ENCODE data around the gene GJC2. TPM values are rescaled to one million over a fixed set of nuclear protein-coding genes. Genes with fewer than 3 reads are reported as not detected.

The GJC2 gene
- total and polyA plus RNA-seq, 11 donors: 0.40 to 3.8 (median 0.78) TPM

GRCh38 chr1:228159008-228159665 lies 9.4 kb downstream of the GJC2 start:
- ATAC-seq (no peak), DNase-seq (peak in 3 of 5 donors; percentile 17 to 30 (median 22))
- H3K9me3 ChIP-seq: no peaks in the 10 kb centered on the region
- no peak for TF ChIP-seq POLR2A (IDR thresholded peaks at IDR 0.05)
- TF ChIP-seq CTCF (IDR thresholded peaks at IDR 0.05): no peak
- H3K4me1 ChIP-seq: peaks cover 0 to 41% (median 26%) of the 10 kb centered on the region in 12 donors
- H3K4me3 ChIP-seq: no peak overlapping the region
- H3K36me3 ChIP-seq: no peaks in the 10 kb centered on the region
- intact Hi-C loops (cut with DNase I): no loop called here
- peaks cover 0 to 24% (median 0%) of the 10 kb centered on the region in 9 donors for H3K27me3 ChIP-seq
- no peak overlapping the region for H3K27ac ChIP-seq
- WGBS, 4 donors: 83 to 94% (median 88%) methylated on average over 5 to 14 of the region's 14 CpGs

GRCh38 chr1:228160201-228160761 lies 10.6 kb downstream of the GJC2 start:
- no peak overlapping the region for H3K4me3 ChIP-seq
- 83 to 91% (median 88%) methylated on average over 12 to 15 of the region's 15 CpGs for WGBS, 4 donors
- peaks cover 0 to 24% (median 0%) of the 10 kb centered on the region in 9 donors for H3K27me3 ChIP-seq
- no peak for TF ChIP-seq POLR2A (IDR thresholded peaks at IDR 0.05)
- TF ChIP-seq CTCF (IDR thresholded peaks at IDR 0.05): no peak
- ATAC-seq: no peak
- intact Hi-C loops (cut with DNase I): no loop called here
- H3K36me3 ChIP-seq: no peaks in the 10 kb centered on the region
- peak in 3 of 5 donors; percentile 22 to 49 (median 23) for DNase-seq
- no peaks in the 10 kb centered on the region for H3K9me3 ChIP-seq
- H3K4me1 ChIP-seq: peaks cover 0 to 49% (median 33%) of the 10 kb centered on the region in 12 donors
- H3K27ac ChIP-seq: no peak overlapping the region

GRCh38 chr1:228161362-228161761 lies 11.6 kb downstream of the GJC2 start:
- Histone ChIP-seq H3K27me3 (peaks cover 0 to 24% (median 0%) of the 10 kb centered on the region in 9 donors), H3K4me1 (peaks cover 0 to 51% (median 36%) of the 10 kb centered on the region in 12 donors), H3K4me3 (no peak overlapping the region), H3K27ac (peak overlapping the region; percentile 64 to 100 (median 88)), H3K9me3 (no peaks in the 10 kb centered on the region), H3K36me3 (no peaks in the 10 kb centered on the region)
- no peak for ATAC-seq
- WGBS, 4 donors: 34 to 63% (median 50%) methylated on average over 5 to 7 of the region's 7 CpGs
- intact Hi-C loops (cut with DNase I): no loop called here
- TF ChIP-seq CTCF (IDR thresholded peaks at IDR 0.05) (no peak), POLR2A (IDR thresholded peaks at IDR 0.05) (no peak)
- DNase-seq: peak in 1 of 5 donors; percentile 21

- WGBS, 4 donors: 69 to 90% (median 80%) methylated on average over 3 to 9 of the region's 9 CpGs
- no peaks in the 10 kb centered on the region for H3K9me3 ChIP-seq
- H3K36me3 ChIP-seq: no peaks in the 10 kb centered on the region
- H3K27ac ChIP-seq: peak overlapping the region; percentile 64 to 100 (median 88)
- TF ChIP-seq POLR2A (IDR thresholded peaks at IDR 0.05) (no peak), CTCF (IDR thresholded peaks at IDR 0.05) (no peak)
- peak in 1 of 5 donors; percentile 59 for DNase-seq
- peaks cover 0 to 24% (median 0%) of the 10 kb centered on the region in 9 donors for H3K27me3 ChIP-seq
- H3K4me1 ChIP-seq: peaks cover 0 to 56% (median 41%) of the 10 kb centered on the region in 12 donors
- no peak overlapping the region for H3K4me3 ChIP-seq
- ATAC-seq: no peak
- intact Hi-C loops (cut with DNase I): loop anchor here in 3 of 10 donors (2.0 kb wide), 2 partner anchors 13 to 21 kb away; partner anchors contain the start of genes GJC2 (in 2 of the 3) and GUK1 (in 1 of the 3)
Observed at GRCh38 chr1:228161866-228162265, 12.1 kb downstream of the GJC2 start.
